Measurements from ENCODE around the gene ZNF423.

Gene ZNF423

DNA sequence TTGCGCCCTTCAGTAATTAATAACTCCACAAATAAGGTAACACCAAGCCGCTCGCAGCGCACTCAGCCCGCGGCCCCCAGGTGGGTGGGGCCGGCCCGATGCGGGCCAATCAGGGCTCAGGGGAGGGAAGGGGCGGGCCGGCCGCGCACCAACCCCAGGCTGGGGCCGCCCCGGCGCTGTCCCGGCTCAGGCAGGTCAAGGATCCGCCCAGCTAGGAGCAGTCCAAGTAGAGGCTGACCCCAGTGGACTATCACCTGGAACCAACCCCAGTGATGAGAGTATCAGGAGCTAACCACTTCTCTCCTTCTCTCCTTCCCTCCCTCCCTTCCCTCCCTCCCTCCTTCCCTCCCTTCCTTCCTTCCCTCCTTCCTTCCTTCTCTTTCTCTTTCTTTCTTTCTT lies 371.5 kb downstream of the ZNF423 start:
- no peak for DNase-seq

DNA sequence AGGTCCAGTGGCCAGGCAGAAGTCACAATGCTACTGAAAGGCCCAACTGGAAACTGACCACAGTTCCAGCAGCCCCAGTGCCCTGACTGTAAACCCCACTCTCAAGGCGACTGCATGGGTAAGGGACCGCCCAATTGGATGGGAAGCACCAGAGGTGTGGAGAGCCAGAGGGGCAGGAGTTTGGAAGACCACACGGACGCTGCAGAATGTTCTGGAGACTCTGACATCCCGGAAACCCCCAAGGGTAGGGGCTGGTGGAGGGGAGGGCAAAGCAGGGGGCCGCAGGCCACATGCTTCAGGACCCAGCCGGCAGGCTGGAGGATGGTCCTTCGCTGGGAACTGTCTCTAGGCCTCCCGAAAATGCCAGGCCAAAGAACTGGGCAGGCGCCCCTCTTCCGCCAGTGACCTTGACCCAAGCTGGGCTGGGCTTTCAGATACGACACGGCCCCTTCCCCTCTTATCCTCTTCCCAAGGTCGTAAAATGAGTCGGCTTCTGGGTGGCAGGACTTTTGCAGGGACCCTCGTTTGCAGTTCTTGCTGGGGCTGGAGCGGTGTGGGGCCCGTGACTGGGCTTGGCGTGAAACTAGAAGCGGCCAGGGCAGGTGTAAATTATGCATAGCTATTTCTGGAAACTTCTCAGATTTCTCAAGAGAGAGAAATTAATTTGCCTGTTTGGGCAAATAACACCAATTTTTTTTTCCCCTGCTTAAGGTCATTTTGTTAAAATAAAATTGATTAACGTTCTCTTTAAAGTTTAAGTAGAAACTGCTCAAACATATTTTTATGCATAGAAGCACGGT lies 372.1 kb downstream of the ZNF423 start:
- H3K27ac ChIP-seq: no peak overlapping the region
- H3K27me3 ChIP-seq (ENCODE audit: insufficient read depth, low read depth, severe bottlenecking): no peaks in the 10 kb centered on the region
- H3K9me3 ChIP-seq (ENCODE audit: severe bottlenecking): no peaks in the 10 kb centered on the region
- TF ChIP-seq, protein P1, sequence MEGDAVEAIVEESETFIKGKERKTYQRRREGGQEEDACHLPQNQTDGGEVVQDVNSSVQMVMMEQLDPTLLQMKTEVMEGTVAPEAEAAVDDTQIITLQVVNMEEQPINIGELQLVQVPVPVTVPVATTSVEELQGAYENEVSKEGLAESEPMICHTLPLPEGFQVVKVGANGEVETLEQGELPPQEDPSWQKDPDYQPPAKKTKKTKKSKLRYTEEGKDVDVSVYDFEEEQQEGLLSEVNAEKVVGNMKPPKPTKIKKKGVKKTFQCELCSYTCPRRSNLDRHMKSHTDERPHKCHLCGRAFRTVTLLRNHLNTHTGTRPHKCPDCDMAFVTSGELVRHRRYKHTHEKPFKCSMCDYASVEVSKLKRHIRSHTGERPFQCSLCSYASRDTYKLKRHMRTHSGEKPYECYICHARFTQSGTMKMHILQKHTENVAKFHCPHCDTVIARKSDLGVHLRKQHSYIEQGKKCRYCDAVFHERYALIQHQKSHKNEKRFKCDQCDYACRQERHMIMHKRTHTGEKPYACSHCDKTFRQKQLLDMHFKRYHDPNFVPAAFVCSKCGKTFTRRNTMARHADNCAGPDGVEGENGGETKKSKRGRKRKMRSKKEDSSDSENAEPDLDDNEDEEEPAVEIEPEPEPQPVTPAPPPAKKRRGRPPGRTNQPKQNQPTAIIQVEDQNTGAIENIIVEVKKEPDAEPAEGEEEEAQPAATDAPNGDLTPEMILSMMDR (IDR thresholded peaks at IDR 0.05; ENCODE audit: low read depth, low read length): no peak
- H3K4me3 ChIP-seq (ENCODE audit: low read depth, low read length): no peak overlapping the region
- no peaks in the 10 kb centered on the region for H3K36me3 ChIP-seq
- DNase-seq: no peak

More for the DNA sequence above, 371.5 kb downstream of the ZNF423 start:
- Histone ChIP-seq H3K36me3 (no peaks in the 10 kb centered on the region), H3K27ac (no peak overlapping the region), H3K27me3 (ENCODE audit: insufficient read depth, low read depth, severe bottlenecking) (no peaks in the 10 kb centered on the region), H3K9me3 (ENCODE audit: severe bottlenecking) (no peaks in the 10 kb centered on the region), H3K4me3 (ENCODE audit: low read depth, low read length) (no peak overlapping the region)
- TF ChIP-seq, protein P1 (IDR thresholded peaks at IDR 0.05; ENCODE audit: low read depth, low read length): no peak

DNA sequence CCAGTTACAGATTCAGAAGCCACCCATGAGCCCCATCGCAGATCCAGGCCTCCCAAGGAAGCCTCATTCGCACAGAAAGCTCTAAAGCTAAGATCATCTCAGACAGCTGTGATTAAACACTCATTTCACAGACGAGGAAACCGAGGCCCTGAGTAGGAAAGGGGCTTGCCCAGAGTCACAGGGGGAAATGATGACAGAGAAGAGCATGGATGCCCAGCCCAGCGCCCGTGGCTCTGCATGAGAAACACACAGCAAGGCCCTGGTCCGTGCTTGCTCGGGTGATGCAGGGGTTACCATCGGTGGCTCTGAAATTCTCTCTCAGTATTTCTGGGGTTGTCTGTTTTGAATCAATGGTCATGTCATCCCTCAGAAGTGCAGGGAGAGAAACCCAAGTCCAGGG lies 372.7 kb downstream of the ZNF423 start:
- Histone ChIP-seq H3K36me3 (no peaks in the 10 kb centered on the region), H3K9me3 (ENCODE audit: severe bottlenecking) (no peaks in the 10 kb centered on the region), H3K27ac (no peak overlapping the region), H3K4me3 (ENCODE audit: low read depth, low read length) (no peak overlapping the region), H3K27me3 (ENCODE audit: insufficient read depth, low read depth, severe bottlenecking) (no peaks in the 10 kb centered on the region)
- TF ChIP-seq, protein P1 (IDR thresholded peaks at IDR 0.05; ENCODE audit: low read depth, low read length): no peak
- DNase-seq: no peak

DNA sequence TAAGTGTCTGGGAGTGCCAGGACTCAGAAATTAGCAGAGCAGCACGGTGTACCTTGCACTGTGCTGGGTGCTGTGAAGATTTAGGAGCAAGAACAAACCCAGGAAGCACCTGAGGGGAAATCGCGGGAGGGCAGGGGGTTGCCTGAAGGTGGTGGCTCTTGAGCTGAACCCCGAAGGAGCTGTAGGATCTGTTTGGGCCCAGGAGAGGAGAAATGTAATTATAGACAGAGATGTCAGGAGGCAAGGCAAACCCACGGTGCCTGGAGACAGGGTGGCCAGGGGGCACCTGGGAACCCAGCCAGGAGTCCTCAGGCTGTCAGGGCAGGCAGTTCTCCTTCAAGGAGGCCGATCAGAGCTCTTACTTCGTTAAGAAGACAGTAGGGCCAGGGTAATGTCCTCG lies 373.2 kb downstream of the ZNF423 start:
- no peak overlapping the region for H3K27ac ChIP-seq

DNA sequence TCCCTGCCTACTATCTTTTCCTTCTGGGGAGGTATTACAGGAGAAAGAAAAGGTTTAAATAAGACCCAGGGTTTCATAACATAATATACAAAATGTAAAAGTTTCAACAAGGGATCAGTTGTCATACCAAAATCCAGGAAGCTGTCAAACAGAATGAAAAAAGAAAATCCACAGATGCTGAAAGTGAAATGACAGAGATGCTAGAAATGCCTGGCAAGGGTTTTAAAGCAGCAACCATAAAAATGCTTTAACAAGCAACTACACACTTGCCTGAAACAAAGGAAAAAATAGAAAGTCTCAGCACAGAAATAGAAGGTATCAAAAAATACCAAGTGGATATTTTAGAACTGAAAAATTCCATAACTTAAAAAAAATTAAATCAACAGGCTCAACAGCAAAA lies 377.3 kb downstream of the ZNF423 start:
- no peak for DNase-seq
- no peaks in the 10 kb centered on the region for H3K9me3 ChIP-seq (ENCODE audit: severe bottlenecking)
- no peak overlapping the region for H3K27ac ChIP-seq
- no peak overlapping the region for H3K4me3 ChIP-seq (ENCODE audit: low read depth, low read length)
- no peaks in the 10 kb centered on the region for H3K27me3 ChIP-seq (ENCODE audit: insufficient read depth, low read depth, severe bottlenecking)
- no peaks in the 10 kb centered on the region for H3K36me3 ChIP-seq
- TF ChIP-seq, protein P1 (IDR thresholded peaks at IDR 0.05; ENCODE audit: low read depth, low read length): no peak

More for the DNA sequence above, 373.2 kb downstream of the ZNF423 start:
- no peak for DNase-seq
- Histone ChIP-seq H3K36me3 (no peaks in the 10 kb centered on the region), H3K27me3 (ENCODE audit: insufficient read depth, low read depth, severe bottlenecking) (no peaks in the 10 kb centered on the region), H3K9me3 (ENCODE audit: severe bottlenecking) (no peaks in the 10 kb centered on the region), H3K4me3 (ENCODE audit: low read depth, low read length) (no peak overlapping the region)
- TF ChIP-seq, protein P1 (IDR thresholded peaks at IDR 0.05; ENCODE audit: low read depth, low read length): no peak

DNA sequence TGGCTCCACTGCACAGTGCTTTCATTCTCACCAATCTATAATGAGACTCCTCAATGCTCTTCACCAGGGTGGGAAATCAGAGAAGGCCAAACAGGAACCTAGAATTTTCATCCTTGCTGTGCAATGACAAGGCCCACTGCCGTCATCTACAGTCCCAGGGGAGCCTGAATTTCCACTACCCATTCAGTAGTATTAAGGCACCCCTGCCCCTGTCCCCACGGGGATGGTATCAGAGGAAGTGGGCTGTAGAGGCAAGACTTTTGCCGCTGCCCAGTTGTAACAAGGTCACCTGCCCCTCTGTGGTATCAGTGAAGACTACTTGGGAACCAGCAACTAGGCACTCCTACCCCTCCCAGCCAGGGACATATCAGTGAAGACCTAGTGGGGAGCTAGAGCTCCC lies 377.8 kb downstream of the ZNF423 start:
- Histone ChIP-seq H3K27ac (no peak overlapping the region), H3K9me3 (ENCODE audit: severe bottlenecking) (no peaks in the 10 kb centered on the region), H3K27me3 (ENCODE audit: insufficient read depth, low read depth, severe bottlenecking) (no peaks in the 10 kb centered on the region), H3K36me3 (no peaks in the 10 kb centered on the region), H3K4me3 (ENCODE audit: low read depth, low read length) (no peak overlapping the region)
- DNase-seq: no peak
- TF ChIP-seq, protein P1 (IDR thresholded peaks at IDR 0.05; ENCODE audit: low read depth, low read length): no peak
